Breast epithelium (tissue), 4 donors: ENCODE data around the gene CLMN. TPM values are rescaled to one million over a fixed set of nuclear protein-coding genes. Genes with fewer than 3 reads are reported as not detected.

ENCODE experiments used
- DNase-seq, 2 donors: peaks; one replicate each; pipeline ENCODE4 v3.0.0-alpha.2; 2019; ENCODE audit warnings: low spot score in 2 of 2
- H3K27ac ChIP-seq, 2 donors: fragments of 200-600 bp; sonication (generic) in 1 of 2; one replicate each; pipeline ENCODE4 v1.5.1; 2016 to 2019; ENCODE audit warnings: mild to moderate bottlenecking in 1 of 2
- H3K27me3 ChIP-seq, 2 donors: fragments of 200-600 bp; sonication (generic) in 1 of 2; one replicate each; pipeline versions ENCODE4 v1.5.1 to v1.6.0; 2017 to 2019; ENCODE audit warnings: control low read depth in 1 of 2, mild to moderate bottlenecking in 1 of 2
- H3K36me3 ChIP-seq: fragments of 200-600 bp; one replicate; pipeline ENCODE4 v1.5.1; 2019
- H3K4me1 ChIP-seq, 2 donors: fragments of 200-600 bp; sonication (generic); one replicate each; pipeline ENCODE4 v1.5.1; 2016 to 2019; ENCODE audit warnings: control low read depth in 1 of 2
- H3K4me3 ChIP-seq, 3 donors: fragments of 200-600 bp; sonication (generic); 1 replicate in 2 of 3; 2 replicates in 1 of 3; pipeline ENCODE4 v1.5.1; 2016 to 2019; ENCODE audit warnings: mild to moderate bottlenecking in 3 of 3, moderate library complexity in 2 of 3
- H3K9me3 ChIP-seq, 2 donors: fragments of 200-600 bp; sonication (generic) in 1 of 2; one replicate each; pipeline ENCODE4 v1.5.1; 2016 to 2019; ENCODE audit warnings: control low read depth in 1 of 2
- CTCF ChIP-seq, 3 donors: fragments of 450-650 bp; IDR thresholded peaks; one replicate each; pipeline ENCODE4 v1.5.1; 2016 to 2017; ENCODE audit warnings: antibody characterized with exemption in 3 of 3, mild to moderate bottlenecking in 3 of 3, moderate library complexity in 3 of 3
- POLR2A ChIP-seq: fragments of 450-650 bp; IDR thresholded peaks from one replicate; pipeline ENCODE4 v1.6.1; 2016; ENCODE audit warnings: antibody characterized with exemption, mild to moderate bottlenecking, moderate library complexity
- POLR2AphosphoS5 ChIP-seq, 3 donors: sonication (generic); formaldehyde crosslinking; IDR thresholded peaks; one replicate each; pipeline ENCODE4 v1.6.1; 2017; ENCODE audit warnings: antibody characterized with exemption in 3 of 3
- intact Hi-C: fragments of 100-400 bp; cut with DNase I; formaldehyde crosslinking; loops from one replicate; pipeline ENCODE4 v1.15.1; 2023; ENCODE audit warnings: low total_unique reads
- total RNA-seq, 3 donors: library from RNA; depleted of rRNA; stranded (reverse); fragments of >200 nt; gene quantifications; one replicate each; pipeline ENCODE4 v1.1.0, GENCODE V29; 2016

The CLMN gene
- total RNA-seq, 3 donors from 2014 or later, result 23.7 to 73.6 (median 48.5) TPM

GRCh38 chr14:95328729-95329503, 9.2 kb upstream of the CLMN start:
- Histone ChIP-seq H3K36me3 (no peaks in the 10 kb centered on the region), H3K4me1 (peaks cover 0 to 5% of the 10 kb centered on the region in 2 donors), H3K27ac (peak overlapping the region in 1 of 2 donors; percentile 26), H3K27me3 (no peaks in the 10 kb centered on the region), H3K4me3 (no peak overlapping the region), H3K9me3 (no peaks in the 10 kb centered on the region)
- TF ChIP-seq CTCF (IDR thresholded peaks at IDR 0.05), result no peak
- TF ChIP-seq POLR2A, result no peak
- TF ChIP-seq POLR2AphosphoS5 (IDR thresholded peaks at IDR 0.05), result no peak
- DNase-seq, result no peak
- intact Hi-C loops, result no loop called here

GRCh38 chr14:95327558-95328374, 8.1 kb upstream of the CLMN start:
- H3K4me1 ChIP-seq, result peaks cover 0 to 5% of the 10 kb centered on the region in 2 donors
- no peaks in the 10 kb centered on the region for H3K27me3 ChIP-seq
- H3K9me3 ChIP-seq, result no peaks in the 10 kb centered on the region
- intact Hi-C loops, result no loop called here
- no peak overlapping the region for H3K27ac ChIP-seq
- TF ChIP-seq POLR2AphosphoS5 (IDR thresholded peaks at IDR 0.05) (no peak), CTCF (IDR thresholded peaks at IDR 0.05) (no peak), POLR2A (no peak)
- no peaks in the 10 kb centered on the region for H3K36me3 ChIP-seq
- no peak overlapping the region for H3K4me3 ChIP-seq
- DNase-seq, result no peak

- H3K4me3 ChIP-seq, result no peak overlapping the region
- H3K4me1 ChIP-seq, result peaks cover 0 to 5% of the 10 kb centered on the region in 2 donors
- no peak for DNase-seq
- H3K9me3 ChIP-seq, result no peaks in the 10 kb centered on the region
- intact Hi-C loops, result no loop called here
- no peaks in the 10 kb centered on the region for H3K27me3 ChIP-seq
- H3K36me3 ChIP-seq, result no peaks in the 10 kb centered on the region
- no peak overlapping the region for H3K27ac ChIP-seq
- TF ChIP-seq CTCF (IDR thresholded peaks at IDR 0.05) (no peak), POLR2AphosphoS5 (IDR thresholded peaks at IDR 0.05) (no peak), POLR2A (no peak)
Observed at GRCh38 chr14:95326987-95327386, 7.3 kb upstream of the CLMN start.

- no peak for DNase-seq
- no peaks in the 10 kb centered on the region for H3K9me3 ChIP-seq
- H3K27ac ChIP-seq, result peak overlapping the region in 1 of 2 donors; percentile 78
Observed at GRCh38 chr14:95323917-95324316, 4.2 kb upstream of the CLMN start.

More at GRCh38 chr14:95323917-95324316, 4.2 kb upstream of the CLMN start:
- no peak overlapping the region for H3K4me3 ChIP-seq
- H3K36me3 ChIP-seq, result no peaks in the 10 kb centered on the region
- intact Hi-C loops, result no loop called here
- no peaks in the 10 kb centered on the region for H3K4me1 ChIP-seq
- no peaks in the 10 kb centered on the region for H3K27me3 ChIP-seq
- TF ChIP-seq CTCF (IDR thresholded peaks at IDR 0.05), result no peak
- no peak for TF ChIP-seq POLR2A
- no peak for TF ChIP-seq POLR2AphosphoS5 (IDR thresholded peaks at IDR 0.05)
